ENCODE data around the gene MBD4. TPM values are rescaled to one million over a fixed set of nuclear protein-coding genes. Genes with fewer than 3 reads are reported as not detected.

The MBD4 gene
- total and polyA plus RNA-seq, 10 of the 15 experiments (the other 5 are each of a cell fraction or from before 2014, with no cell fraction given) = 17.7 to 59.0 (median 49.0) TPM

DNA sequence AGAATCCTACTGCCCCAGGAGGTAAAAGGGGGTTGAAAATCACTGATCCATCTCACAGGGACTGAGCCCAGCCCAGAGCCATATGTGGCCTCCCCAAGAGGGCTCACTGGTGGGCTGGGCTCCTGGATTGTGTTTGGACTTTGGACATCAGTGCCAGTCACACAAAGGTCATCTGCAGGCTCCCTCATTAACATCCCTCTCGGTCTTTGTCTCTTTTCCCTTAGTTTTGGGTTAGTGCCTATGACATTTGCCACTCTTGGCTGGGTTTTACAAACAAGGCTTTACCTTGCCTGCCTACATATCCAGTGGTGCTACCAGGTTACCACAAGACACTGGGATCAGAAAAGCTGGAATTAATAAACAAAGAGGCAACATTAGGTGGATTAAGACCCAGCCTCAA, 28.2 kb upstream of the MBD4 start:
- intact Hi-C loops (cut with micrococcal nuclease; ENCODE audit: unreplicated experiment) (no loop called here), in situ Hi-C loops (cut with MboI) (no loop called here)
- WGBS (ENCODE audit: insufficient coverage, insufficient replicate concordance, low lambda C conversion rate, missing lambda C conversion rate) = 93% methylated on average over 1 of the region's 1 CpG
- Histone ChIP-seq H4K20me1 (ENCODE audit: control insufficient read depth, insufficient read depth) (no peaks in the 10 kb centered on the region), H3K4me3 (no peak overlapping the region), H3K4me2 (ENCODE audit: control insufficient read depth, insufficient read depth) (no peak overlapping the region), H3K9me3 (replicated peaks; ENCODE audit: control insufficient read depth, insufficient read depth, low read length) (no peaks in the 10 kb centered on the region), H2AFZ (ENCODE audit: control insufficient read depth, low read depth, low read length) (no peak overlapping the region), H3K36me3 (ENCODE audit: control insufficient read depth in 2 of 2, insufficient read depth in 2 of 2, low read length in 1 of 2) (no peaks in the 10 kb centered on the region; a peak in 1 of 4 replicates), H3K27ac (ENCODE audit: control insufficient read depth, insufficient read depth) (no peak overlapping the region), H3K4me1 (ENCODE audit: control insufficient read depth, insufficient read depth, low read length) (no peaks in the 10 kb centered on the region), H3K9ac (ENCODE audit: control insufficient read depth, insufficient read depth, low read length) (no peak overlapping the region), H3K27me3 (replicated peaks in 1 of 2; ENCODE audit: control insufficient read depth in 2 of 2, insufficient read depth in 2 of 2, low read length in 1 of 2) (no peaks in the 10 kb centered on the region), H3K79me2 (ENCODE audit: control insufficient read depth, insufficient read depth, low read length) (no peaks in the 10 kb centered on the region)
- no TSS peak for BruUV-seq (replicated peaks)
- CTCF ChIA-PET = no interaction called here
- FAIRE-seq (no peak), ATAC-seq (no peak), DNase-seq (ENCODE audit: low read depth, low spot score) (no peak)
- RAD21 ChIA-PET (ENCODE audit: unreplicated experiment) = no interaction called here
- POLR2A ChIA-PET = no interaction called here
- TF ChIP-seq EGR1 (IDR thresholded peaks at IDR 0.05; ENCODE audit: borderline replicate concordance in 1 of 2, low read depth in 2 of 2, low read length in 2 of 2) = no peak
- TF ChIP-seq, protein P1, sequence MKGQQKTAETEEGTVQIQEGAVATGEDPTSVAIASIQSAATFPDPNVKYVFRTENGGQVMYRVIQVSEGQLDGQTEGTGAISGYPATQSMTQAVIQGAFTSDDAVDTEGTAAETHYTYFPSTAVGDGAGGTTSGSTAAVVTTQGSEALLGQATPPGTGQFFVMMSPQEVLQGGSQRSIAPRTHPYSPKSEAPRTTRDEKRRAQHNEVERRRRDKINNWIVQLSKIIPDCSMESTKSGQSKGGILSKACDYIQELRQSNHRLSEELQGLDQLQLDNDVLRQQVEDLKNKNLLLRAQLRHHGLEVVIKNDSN (IDR thresholded peaks at IDR 0.05; ENCODE audit: borderline replicate concordance, extremely low read length, insufficient read depth, low read depth, low read length) = no peak
- no peak for TF ChIP-seq ETV6 (conservative IDR thresholded peaks at IDR 0.05 in 1 of 2, IDR thresholded peaks at IDR 0.05 in 1 of 2; ENCODE audit: borderline replicate concordance in 1 of 2, low read depth in 1 of 2)
- TF ChIP-seq ZNF207 (IDR thresholded peaks at IDR 0.05; ENCODE audit: borderline replicate concordance) = no peak
- TF ChIP-seq GABPA (IDR thresholded peaks at IDR 0.05; ENCODE audit: low read depth) = no peak
- no peak for TF ChIP-seq SIN3A (IDR thresholded peaks at IDR 0.05; ENCODE audit: low read depth, low read length)
- TF ChIP-seq POLR2AphosphoS2 (IDR thresholded peaks at IDR 0.05; ENCODE audit: low read depth, low read length) = no peak
- SMC1A ChIA-PET (ENCODE audit: uncharacterized antibody, unreplicated experiment) = no interaction called here

Measured in GM12878 (cell line).